K562 (cell line): Measurements from ENCODE around the gene CTBP2. TPM values are rescaled to one million over a fixed set of nuclear protein-coding genes. Genes with fewer than 3 reads are reported as not detected.

Experiments used
- BCLAF1 ChIP-seq, 2 experiments: fragments of 450-650 bp in 1 of 2; IDR thresholded peaks; 2 replicates each; pipeline ENCODE4 v1.6.1; 2011 to 2017; ENCODE audit warnings: low read depth in 2 of 2, antibody characterized with exemption in 1 of 2, borderline replicate concordance in 1 of 2, low read length in 1 of 2, mild to moderate bottlenecking in 1 of 2, mixed read lengths in 1 of 2; ENCODE audit not compliant: control insufficient read depth in 1 of 2
- RFX5 ChIP-seq: IDR thresholded peaks from 2 replicates; pipeline ENCODE4 v1.6.1; 2011; ENCODE audit warnings: low read depth, mild to moderate bottlenecking, improper control_type of control experiment, low read length
- RREB1 ChIP-seq: fragments of 250-450 bp; sonication (Bioruptor Pico); IDR thresholded peaks from 2 replicates; pipeline ENCODE4 v1.4.0; 2020
- ZNF280A ChIP-seq: fragments of 450-650 bp; IDR thresholded peaks from 2 replicates; pipeline ENCODE4 v1.6.1; 2018; ENCODE audit warnings: mild to moderate bottlenecking, low read depth; ENCODE audit not compliant: partially characterized antibody
- polyA plus RNA-seq, 8 experiments: library from polyadenylated mRNA; depleted of rRNA in 4 of 8; stranded (reverse) in 5 of 8; unstranded in 3 of 8; fragments of >200 nt; fragmentation: Nextera tagmentation in 2 of 8; fragmentation: Illumina TruSeq in 1 of 8; extraction: Ambion mirVana in 2 of 8; extraction: Trizol in 1 of 8; gene quantifications; 2 replicates each; pipeline versions ENCODE4 v1.2.1 to v1.2.3, GENCODE V29; 2011 to 2014; ENCODE audit warnings: inconsistent platforms in 1 of 8, missing spikeins in 1 of 8
- total RNA-seq, 7 experiments: library from RNA; depleted of rRNA in 6 of 7; stranded (reverse); fragments of >200 nt in 6 of 7; fragmentation: Illumina TruSeq in 2 of 7; extraction: Trizol in 2 of 7; gene quantifications; 2 replicates each; pipeline versions ENCODE4 v1.2.1 to v1.2.3, GENCODE V29; 2011 to 2021; ENCODE audit warnings: low replicate concordance in 1 of 7

CTBP2 gene
- total and polyA plus RNA-seq, 9 of the 15 experiments (the other 6 are each of a cell fraction or from before 2014, with no cell fraction given), result 1.3 to 8.8 (median 5.1) TPM

GRCh38 chr10:125060026-125060425 lies 100.3 kb downstream of the CTBP2 start (continued):
- TF ChIP-seq RREB1 (CRISPR knock-in tag) (no peak), ZNF280A (no peak), BCLAF1 (IDR thresholded peaks at IDR 0.05; ENCODE audit: borderline replicate concordance in 1 of 2, control insufficient read depth in 1 of 2, low read depth in 2 of 2, low read length in 1 of 2) (no peak), RFX5 (no peak)
- TF ChIP-seq, all 486 proteins: peak for 0
